Astrocyte of the spinal cord (primary cell): ENCODE measurements around the gene SLC30A2.

Source experiments
- DNase-seq: peaks from one replicate; pipeline ENCODE4 v3.0.0; 2011; ENCODE audit warnings: low read depth, low spot score
- H3K4me3 ChIP-seq: 2 replicates; pipeline ENCODE4 v1.5.1; 2011; ENCODE audit warnings: low read depth, mild to moderate bottlenecking, low read length, moderate library complexity
- in situ Hi-C: cut with HindIII; loops from 2 replicates; pipeline ENCODE4 v1.10.0; 2017; ENCODE audit warnings: low sequenced_read_pairs
- TF ChIP-seq, protein P1 (sequence below): IDR thresholded peaks from 2 replicates; pipeline ENCODE4 v1.5.1; 2012; ENCODE audit warnings: low read depth, mild to moderate bottlenecking, low read length, inconsistent platforms

Gene SLC30A2

DNA sequence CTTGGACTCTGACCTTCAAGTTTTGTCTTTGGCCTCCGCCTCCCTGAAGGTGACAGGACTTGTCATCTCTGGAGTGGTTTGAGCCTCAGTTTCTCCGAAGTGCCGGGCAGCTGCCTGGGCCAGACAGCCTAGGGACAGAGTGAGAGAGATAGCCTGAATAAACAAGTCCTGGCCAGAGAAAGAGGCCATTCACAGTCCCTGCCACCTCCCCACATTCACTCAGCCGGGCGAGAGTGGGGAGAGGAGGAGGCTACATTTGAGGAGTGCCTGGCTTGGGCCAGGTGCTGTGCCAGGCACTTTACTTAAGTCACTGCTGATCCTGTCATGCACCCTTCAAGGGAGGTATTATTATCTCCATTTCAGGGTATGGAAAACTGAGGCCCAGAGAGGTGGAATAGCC lies 20.9 kb downstream of the SLC30A2 start:
- no peak for DNase-seq
- TF ChIP-seq, protein P1, sequence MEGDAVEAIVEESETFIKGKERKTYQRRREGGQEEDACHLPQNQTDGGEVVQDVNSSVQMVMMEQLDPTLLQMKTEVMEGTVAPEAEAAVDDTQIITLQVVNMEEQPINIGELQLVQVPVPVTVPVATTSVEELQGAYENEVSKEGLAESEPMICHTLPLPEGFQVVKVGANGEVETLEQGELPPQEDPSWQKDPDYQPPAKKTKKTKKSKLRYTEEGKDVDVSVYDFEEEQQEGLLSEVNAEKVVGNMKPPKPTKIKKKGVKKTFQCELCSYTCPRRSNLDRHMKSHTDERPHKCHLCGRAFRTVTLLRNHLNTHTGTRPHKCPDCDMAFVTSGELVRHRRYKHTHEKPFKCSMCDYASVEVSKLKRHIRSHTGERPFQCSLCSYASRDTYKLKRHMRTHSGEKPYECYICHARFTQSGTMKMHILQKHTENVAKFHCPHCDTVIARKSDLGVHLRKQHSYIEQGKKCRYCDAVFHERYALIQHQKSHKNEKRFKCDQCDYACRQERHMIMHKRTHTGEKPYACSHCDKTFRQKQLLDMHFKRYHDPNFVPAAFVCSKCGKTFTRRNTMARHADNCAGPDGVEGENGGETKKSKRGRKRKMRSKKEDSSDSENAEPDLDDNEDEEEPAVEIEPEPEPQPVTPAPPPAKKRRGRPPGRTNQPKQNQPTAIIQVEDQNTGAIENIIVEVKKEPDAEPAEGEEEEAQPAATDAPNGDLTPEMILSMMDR = no peak
- H3K4me3 ChIP-seq = no peak overlapping the region
- in situ Hi-C loops = no loop called here

DNA sequence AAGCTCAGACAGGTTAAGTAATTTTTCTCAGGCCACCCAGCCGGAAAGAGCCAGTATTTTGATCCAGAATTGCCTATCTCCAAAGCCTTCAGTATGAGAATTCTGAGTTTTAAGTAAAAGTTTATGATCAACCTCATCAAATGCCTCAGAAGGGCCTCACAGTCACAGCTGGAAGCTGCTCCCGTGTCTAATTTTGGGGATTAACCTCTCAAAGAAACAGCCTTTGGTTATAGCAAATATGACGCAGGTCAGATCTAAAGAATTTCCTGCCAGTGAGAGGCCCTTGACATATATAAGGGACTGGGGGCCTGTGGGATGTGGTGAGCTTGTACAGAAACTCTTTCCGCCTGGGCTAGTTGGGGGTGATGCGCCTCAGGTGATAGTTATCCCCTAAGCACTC lies 22.1 kb downstream of the SLC30A2 start:
- DNase-seq = no peak
- in situ Hi-C loops = no loop called here
- no peak overlapping the region for H3K4me3 ChIP-seq
- TF ChIP-seq, protein P1 = no peak

DNA sequence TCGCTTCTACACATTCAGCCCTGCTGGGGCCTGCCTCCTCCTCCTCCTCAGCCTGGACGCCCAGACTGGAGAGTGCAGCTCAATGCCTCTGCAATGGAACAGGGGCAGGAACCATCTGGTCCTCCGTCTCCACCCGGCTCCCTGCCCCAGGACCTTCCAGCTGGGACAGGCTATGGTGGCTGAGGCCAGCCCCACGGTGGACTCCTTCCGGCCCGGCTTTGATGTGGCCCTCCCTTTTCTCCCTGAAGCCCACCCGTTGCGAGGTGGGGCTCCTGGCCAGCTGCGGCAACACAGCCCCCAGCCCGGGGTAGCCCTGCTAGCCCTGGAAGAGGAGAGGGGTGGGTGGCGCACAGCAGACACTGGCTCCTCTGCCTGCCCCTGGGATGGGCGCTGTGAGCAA lies 22.9 kb downstream of the SLC30A2 start:
- no peak overlapping the region for H3K4me3 ChIP-seq
- TF ChIP-seq, protein P1 = no peak
- in situ Hi-C loops = no loop called here

GRCh38 chr1:26022404-26022779 lies 23.5 kb downstream of the SLC30A2 start:
- in situ Hi-C loops = no loop called here
- no peak overlapping the region for H3K4me3 ChIP-seq
- TF ChIP-seq, protein P1 = no peak
- DNase-seq = no peak

More for the DNA sequence above, 22.9 kb downstream of the SLC30A2 start:
- DNase-seq = no peak

DNA sequence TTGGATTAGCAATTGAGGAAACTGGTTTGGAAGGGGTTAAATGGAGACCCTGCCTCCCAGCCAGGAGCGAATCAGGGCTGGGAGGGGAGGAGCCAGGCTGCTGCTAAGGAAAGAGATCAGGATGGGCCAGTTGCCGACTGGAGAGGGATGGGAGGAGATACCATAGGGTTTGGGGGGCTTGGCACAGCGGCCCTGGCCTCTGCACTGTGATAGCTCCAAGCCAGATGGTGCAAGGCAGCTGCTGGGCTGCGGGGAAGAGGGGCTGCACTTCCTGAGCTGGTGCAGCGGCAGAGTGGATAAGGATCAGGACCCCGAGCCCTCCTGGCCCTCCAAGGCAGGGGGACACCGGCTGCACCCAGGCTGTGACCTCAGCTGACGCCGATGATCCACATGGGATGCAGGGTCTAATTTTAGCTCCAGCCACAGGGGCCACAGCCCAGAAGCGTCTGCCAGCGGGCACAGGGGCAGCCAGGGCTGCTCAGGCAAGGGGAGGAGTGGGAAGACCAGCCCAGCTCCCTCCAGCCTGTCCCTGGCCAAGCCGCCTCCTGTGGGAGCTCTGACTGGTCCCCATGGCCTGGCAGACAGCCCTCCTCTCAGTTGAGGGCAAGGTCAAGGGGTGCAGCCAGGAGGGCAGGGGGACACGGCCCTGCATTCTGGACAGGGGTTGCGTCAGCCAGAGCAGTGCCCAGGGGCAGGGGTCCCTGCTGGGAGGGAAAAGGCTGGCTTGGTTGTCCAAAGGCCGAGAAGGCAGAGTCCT lies 24.1 kb downstream of the SLC30A2 start, which contains the start of gene EXTL1:
EXTL1 (plus strand) TSS at position 129 of the 757 bp plus-strand sequence. CDS start 872 bp downstream, outside the sequence.
- in situ Hi-C loops = no loop called here
- TF ChIP-seq, protein P1 = no peak
- DNase-seq = peak; percentile 46
- peak within 1 kb of the TSS; percentile 33 for H3K4me3 ChIP-seq

DNA sequence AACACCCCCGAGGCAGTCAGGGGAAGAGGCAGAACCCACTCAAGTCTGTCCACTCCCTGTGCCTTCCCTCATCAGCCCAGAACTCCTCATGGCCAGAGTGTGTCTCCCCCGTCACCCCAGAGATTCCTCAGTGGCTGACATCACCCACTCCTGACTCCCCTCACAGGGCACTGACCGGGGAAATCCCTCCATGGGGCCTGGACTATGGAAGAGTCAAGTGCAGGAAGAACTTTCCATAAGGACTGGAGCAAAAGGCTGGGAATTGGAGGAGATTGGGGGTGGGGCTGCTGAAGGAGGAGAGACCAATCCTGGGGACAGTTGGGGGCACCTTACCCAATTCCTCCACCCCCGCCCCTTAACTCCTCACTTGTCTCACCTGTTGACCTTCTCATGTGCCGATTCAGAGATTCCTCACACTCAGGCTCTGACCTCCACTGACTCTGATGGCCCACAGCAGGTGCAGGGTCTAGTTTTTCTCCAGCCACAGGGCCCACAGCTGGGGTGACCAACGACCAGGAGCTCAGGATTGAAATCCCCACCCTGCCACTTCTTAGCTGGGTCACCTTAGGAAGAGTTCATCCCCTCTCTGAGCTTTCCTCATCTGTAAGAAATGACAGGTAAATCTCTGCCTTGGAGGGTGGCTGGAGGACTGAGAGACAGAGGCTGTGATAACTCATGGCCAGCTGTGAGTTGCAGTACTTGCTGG lies 24.8 kb downstream of the SLC30A2 start:
- no peak overlapping the region for H3K4me3 ChIP-seq
- in situ Hi-C loops = no loop called here
- no peak for DNase-seq
- TF ChIP-seq, protein P1 = no peak
